Hindlimb muscle (tissue), 1 donor: Measurements from ENCODE around the gene JPH4. TPM values are rescaled to one million over a fixed set of nuclear protein-coding genes. Genes with fewer than 3 reads are reported as not detected.
"Not testable (repeated sequence)": the region's sequence is repeated elsewhere in the genome, so short reads cannot be mapped to it uniquely, and the experiment has no call there.

Experiments used
- DNase-seq: peaks from one replicate; pipeline ENCODE4 v3.0.0-alpha.2; 2013
- polyA plus RNA-seq: library from polyadenylated mRNA; unstranded; fragments of 120-200 nt; gene quantifications from one replicate; pipeline ENCODE4 v1.2.1, GENCODE V29; 2013; ENCODE audit not compliant: insufficient read length

JPH4 gene
- polyA plus RNA-seq, 1 donor, result 0.49 TPM

DNA sequence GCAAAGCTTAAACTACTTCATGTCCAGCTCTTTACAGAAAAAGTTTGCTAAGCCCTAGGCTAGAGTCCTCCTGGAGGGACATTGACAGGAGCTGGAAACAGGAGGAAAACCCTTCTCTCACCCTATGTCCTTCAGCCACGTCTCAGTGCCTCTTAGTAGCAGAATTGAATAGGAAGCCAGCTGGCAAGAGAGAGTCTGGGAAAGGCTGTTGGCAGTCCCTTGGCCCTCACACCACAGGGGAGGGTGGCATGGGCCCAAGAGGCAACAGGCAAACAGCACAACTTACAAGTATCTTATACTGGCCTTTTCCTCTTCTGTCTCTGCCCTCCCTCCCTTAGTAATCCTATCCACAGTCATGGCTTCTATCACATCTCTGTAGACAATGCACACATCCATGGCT, 29.9 kb upstream of the JPH4 start:
- no peak for DNase-seq

- no peak for DNase-seq
Measured at GRCh38 chr14:23605931-23606585, 27.5 kb upstream of the JPH4 start.

DNA sequence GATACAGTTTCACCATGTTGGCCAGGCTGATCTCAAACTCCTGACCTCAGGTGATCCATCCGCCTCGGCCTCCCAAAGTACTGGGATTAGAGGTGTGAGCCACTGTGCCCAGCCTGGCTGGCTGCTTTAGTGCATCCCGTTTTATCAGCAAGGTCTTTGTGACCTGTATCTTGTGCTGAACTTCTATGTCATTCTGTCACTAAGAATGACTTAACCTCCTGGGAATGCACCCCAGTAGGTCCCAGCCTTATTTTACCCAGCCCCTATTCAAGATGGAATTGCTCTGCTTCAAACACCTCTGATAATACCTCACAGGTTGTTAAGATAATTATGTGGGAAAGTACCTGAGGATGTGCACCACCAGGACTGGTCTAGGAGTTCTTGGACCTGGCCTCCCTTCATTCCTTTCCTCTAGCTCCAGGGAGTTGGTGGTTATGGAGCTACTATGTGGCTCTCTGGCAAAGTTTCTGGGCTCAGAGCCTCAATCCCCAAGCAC, 26.1 kb upstream of the JPH4 start:
- no peak for DNase-seq

DNA sequence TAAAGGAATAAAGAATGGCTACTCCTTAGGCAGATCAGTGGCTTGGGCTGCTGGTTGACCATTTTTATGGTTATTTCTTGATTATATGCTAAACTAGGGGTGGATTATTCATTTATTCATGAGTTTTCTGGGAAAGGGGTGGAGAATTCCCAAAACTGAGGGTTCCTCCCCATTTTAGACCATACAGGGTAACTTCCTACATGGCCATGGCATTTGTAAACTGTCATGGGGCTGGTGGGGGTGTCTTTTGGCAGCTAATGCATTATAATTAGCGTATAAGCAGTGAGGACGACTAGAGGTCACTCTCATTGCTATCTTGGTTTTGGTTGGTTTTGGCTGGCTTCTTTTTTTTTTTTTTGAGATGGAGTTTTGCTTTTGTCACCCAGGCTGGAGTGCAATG, 25.6 kb upstream of the JPH4 start:
- no peak for DNase-seq

DNA sequence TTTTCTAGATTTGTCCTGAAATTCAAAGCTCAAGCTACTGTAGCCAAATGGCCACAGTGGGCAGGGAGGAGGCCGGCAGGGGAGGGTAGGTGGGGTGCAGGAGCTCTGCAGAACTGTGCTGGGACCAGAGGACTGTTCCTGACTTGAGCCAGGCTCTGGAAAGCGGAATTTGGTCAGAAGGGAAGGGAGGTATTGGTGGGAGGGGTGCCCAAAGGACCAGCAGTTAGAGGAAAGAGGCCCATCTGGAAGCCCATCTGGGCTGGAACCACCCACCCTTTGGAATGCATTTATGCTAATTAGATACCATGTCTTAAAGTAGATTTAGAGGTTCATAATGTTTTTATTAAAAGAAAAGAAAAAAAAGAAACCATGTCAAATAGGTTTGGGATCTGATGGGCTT, 24.5 kb upstream of the JPH4 start:
- DNase-seq, result no peak

DNA sequence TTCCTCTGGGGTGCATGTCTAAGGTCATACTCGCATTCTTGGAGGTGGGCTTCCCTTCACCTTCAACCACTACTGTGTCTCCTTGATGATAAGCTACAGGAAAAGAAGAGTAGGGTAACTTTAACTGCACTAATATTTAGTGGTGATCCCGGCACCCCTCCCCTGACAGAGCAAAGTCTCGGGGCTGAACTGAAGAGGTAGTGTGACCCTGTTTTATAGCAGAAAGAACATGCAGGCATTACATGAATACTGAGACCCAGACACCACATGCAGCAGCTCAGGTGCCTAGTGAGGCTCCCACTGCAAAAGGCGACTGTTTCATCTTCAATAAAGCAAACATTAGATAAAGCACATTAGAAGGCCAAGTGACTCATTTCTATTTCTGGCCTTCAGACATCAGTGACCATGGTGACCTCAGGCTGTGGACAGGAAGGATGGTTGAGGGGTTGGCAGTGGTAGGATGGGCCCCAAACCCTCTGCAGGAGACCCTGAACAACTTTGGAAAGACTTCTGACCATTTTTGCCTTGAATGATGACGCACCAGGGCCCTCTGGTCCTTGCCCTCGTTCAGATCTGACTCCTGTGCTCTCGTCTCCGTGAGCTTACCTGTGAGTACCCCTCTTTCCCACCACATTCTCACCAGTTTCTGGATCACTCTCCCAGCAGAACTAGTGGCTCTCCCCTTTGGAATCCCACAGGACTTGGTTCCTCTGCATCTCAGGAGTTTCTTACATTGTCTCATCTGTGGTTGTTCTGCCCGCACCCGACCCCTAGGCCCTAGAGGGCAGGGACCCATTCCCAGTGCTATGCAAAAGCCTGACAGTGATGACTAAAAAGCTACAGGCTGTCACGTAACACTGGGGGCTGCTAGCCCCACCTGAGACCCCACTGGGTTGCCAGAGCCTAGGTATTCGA, 23.8 kb upstream of the JPH4 start:
- no peak for DNase-seq

- no peak for DNase-seq
Measured at GRCh38 chr14:23601845-23602180, 23.2 kb upstream of the JPH4 start.

- DNase-seq, result no peak
Measured at GRCh38 chr14:23601424-23601823, 22.8 kb upstream of the JPH4 start.

GRCh38 chr14:23600806-23601205, 22.2 kb upstream of the JPH4 start:
- no peak for DNase-seq

- DNase-seq, result no peak
Measured at GRCh38 chr14:23600322-23600707, 21.7 kb upstream of the JPH4 start.

DNA sequence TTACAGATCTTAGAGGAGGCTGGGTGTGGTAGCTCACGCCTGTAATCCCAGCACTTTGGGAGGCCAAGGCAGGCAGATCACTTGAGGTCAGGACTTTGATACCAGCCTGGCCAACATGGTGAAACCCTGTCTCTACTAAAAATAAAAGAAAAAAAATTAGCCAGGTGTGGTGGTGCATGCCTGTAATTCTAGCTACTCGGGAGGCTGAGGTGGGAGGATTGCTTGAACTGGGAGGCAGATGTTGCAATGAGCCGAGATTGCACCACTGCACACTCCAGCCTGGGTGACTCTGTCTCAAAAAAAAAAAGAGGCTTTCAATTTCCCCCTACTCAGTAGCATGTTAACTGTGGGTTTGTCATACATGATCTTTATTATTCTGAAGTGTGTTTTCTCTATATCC, 15.6 kb upstream of the JPH4 start:
- DNase-seq, result not testable (repeated sequence)

DNA sequence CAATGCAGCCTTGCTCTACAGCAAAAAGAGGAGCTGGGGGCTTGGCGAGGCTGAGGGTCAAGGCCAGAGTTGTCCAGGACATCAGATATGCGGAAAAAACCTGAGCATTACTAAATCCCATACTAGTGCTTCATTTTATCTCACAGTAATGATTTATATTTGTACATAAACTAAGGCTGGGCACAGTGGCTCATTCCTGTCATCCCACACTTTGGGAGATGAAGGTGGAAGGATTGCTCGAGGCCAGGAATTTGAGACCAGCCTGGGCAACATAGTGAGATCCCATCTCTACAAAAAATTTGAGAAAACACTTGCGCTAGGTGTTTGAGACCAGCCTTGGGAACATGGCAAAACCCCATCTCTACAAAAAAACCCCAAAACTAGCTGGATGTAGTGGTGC, 11.6 kb upstream of the JPH4 start:
- no peak for DNase-seq

- DNase-seq, result no peak
Measured at GRCh38 chr14:23589606-23590005, 11.0 kb upstream of the JPH4 start.

GRCh38 chr14:23588884-23589598, 10.5 kb upstream of the JPH4 start:
- DNase-seq, result peak; percentile 84

- not testable (repeated sequence) for DNase-seq
Measured at GRCh38 chr14:23584527-23585203, 6.1 kb upstream of the JPH4 start.

GRCh38 chr14:23583761-23584526, 5.4 kb upstream of the JPH4 start:
- not testable (repeated sequence) for DNase-seq

- DNase-seq, result no peak
Measured at GRCh38 chr14:23582906-23583760, 4.5 kb upstream of the JPH4 start.

DNA sequence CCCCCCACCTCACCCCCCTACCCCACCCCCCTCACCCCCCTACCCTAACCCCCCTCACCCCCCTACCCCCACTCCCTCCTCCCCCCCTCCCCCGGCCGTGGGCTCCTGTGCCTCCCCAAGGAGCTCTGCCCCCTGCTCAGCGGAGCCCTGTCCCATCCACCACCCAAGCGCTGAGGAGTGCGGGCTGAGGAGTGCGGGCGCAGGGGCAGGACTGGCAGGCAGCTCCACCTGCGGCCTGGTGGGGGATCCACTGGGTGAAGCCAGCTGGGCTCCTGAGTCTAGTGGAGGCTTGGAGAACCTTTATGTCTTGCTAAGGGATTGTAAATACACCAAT, 2.3 kb upstream of the JPH4 start:
- no peak for DNase-seq

DNA sequence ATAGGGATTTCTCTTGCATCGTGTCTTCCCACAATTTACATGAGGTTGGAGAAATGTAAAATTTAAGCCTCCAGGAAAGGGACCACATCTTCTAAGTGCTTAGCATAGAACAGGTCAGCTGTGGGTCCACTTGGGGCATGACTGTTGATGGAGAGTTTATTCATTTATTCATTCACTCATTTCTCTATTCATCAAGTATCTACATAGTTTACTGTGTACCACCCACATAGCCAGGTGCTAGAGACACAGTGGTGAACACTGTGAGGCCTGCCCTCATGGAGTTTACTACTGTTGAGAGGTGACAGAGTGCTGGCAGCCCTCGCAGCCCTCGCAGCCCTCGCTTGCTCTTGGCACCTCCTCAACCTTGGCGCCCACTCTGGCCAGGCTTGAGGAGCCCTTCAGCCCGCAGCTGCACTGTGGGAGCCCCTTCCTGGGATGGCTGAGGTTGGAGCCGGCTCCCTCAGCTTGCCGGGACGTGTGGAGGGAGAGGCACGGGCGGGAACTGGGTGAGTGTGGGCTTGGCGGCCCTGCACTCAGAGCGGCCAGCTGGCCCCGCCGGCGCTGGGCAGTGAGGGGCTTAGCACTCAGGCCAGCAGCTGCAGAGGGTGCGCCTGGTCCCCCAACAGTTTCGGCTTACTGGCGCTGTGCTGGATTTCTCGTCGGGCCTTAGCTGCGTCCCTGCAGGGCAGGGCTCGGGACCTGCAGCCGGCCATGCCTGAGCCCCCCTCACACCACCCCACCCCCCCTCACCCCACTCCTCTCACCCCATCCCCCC, 1.7 kb upstream of the JPH4 start:
- no peak for DNase-seq

GRCh38 chr14:23579739-23580138, 1.1 kb upstream of the JPH4 start:
- no peak for DNase-seq

DNA sequence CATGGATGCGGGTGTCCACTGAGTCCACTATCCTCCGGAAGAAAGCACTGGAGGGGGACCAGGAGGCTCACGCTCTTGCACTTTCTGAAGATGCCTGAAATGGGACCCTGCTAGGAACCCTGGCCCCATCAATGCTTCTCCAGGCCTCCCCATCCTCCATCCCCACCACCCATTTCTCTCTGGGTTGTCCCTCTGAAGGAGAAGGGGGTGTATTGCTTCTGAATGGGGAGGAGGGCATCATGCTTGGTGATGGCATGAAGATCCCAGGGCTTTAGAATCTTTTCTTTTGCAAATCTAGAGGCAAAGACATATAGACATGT, 681 bp upstream of the JPH4 start:
- no peak for DNase-seq
